NOMO-1 (cell line): ENCODE results near the gene KCNN2.
A peak's percentile ranks its signal among the peaks of the same experiment; 100 is the strongest.

ENCODE experiments used
- DNase-seq, 2 experiments: peaks; one replicate each; lab custom pipeline; 2025; ENCODE audit not compliant: unreplicated experiment in 2 of 2; lab: John Stamatoyannopoulos, UW

The KCNN2 gene

GRCh38 chr5:114361724-114362196 is at the start of gene KCNN2:
TSS of gene KCNN2 (plus strand) at chr5:114362070. CDS start at chr5:114362140, 70 bp downstream.
- peak; percentile 92 to 95 for DNase-seq

- DNase-seq: no peak
Observed at GRCh38 chr5:114312658-114313057, 49.2 kb upstream of the KCNN2 start.

- no peak for DNase-seq
Observed at GRCh38 chr5:114314061-114314460, 47.8 kb upstream of the KCNN2 start.

- DNase-seq: no peak
Observed at GRCh38 chr5:114316167-114316566, 45.7 kb upstream of the KCNN2 start.

GRCh38 chr5:114317751-114318150 is 44.1 kb upstream of the KCNN2 start:
- no peak for DNase-seq

GRCh38 chr5:114319236-114319635 is 42.6 kb upstream of the KCNN2 start:
- DNase-seq: no peak

- no peak for DNase-seq
Observed at GRCh38 chr5:114319821-114320220, 42.0 kb upstream of the KCNN2 start.

GRCh38 chr5:114324282-114324681 is 37.6 kb upstream of the KCNN2 start:
- no peak for DNase-seq

GRCh38 chr5:114325541-114325940 is 36.3 kb upstream of the KCNN2 start:
- no peak for DNase-seq

- DNase-seq: no peak
Observed at GRCh38 chr5:114327474-114327873, 34.4 kb upstream of the KCNN2 start.

- DNase-seq: no peak
Observed at GRCh38 chr5:114327987-114328386, 33.9 kb upstream of the KCNN2 start.

- no peak for DNase-seq
Observed at GRCh38 chr5:114330916-114331531, 30.8 kb upstream of the KCNN2 start.

GRCh38 chr5:114332493-114332892 is 29.4 kb upstream of the KCNN2 start:
- DNase-seq: no peak

- DNase-seq: no peak
Observed at GRCh38 chr5:114332925-114333324, 28.9 kb upstream of the KCNN2 start.

GRCh38 chr5:114335391-114335790 is 26.5 kb upstream of the KCNN2 start:
- DNase-seq: no peak

GRCh38 chr5:114339108-114339507 is 22.8 kb upstream of the KCNN2 start:
- no peak for DNase-seq

GRCh38 chr5:114346181-114346580 is 15.7 kb upstream of the KCNN2 start:
- DNase-seq: no peak

GRCh38 chr5:114355086-114355830 is 6.6 kb upstream of the KCNN2 start:
- DNase-seq: no peak

GRCh38 chr5:114358329-114358728 is 3.5 kb upstream of the KCNN2 start:
- peak in 1 of 2 experiments; percentile 13 for DNase-seq

- DNase-seq: no peak
Observed at GRCh38 chr5:114360357-114360756, 1.5 kb upstream of the KCNN2 start.

- DNase-seq: peak; percentile 50 to 74
Observed at GRCh38 chr5:114360816-114361723, 800 bp upstream of the KCNN2 start.
